ENCODE data around the gene CAD. TPM values are rescaled to one million over a fixed set of nuclear protein-coding genes. Genes with fewer than 3 reads are reported as not detected.
A peak's percentile ranks its signal among the peaks of the same experiment; 100 is the strongest.

CAD gene
- total RNA-seq, 4 donors from 2014 or later: 2.7 to 10.2 (median 7.1) TPM

GRCh38 chr2:27256855-27257454 lies 39.8 kb downstream of the CAD start:
- Histone ChIP-seq H3K27me3 (peaks cover 24 to 38% (median 32%) of the 10 kb centered on the region in 3 donors), H3K4me1 (peaks cover 0 to 2% of the 10 kb centered on the region in 2 donors), H3K27ac (no peak overlapping the region), H3K4me3 (no peak overlapping the region), H3K9me3 (no peaks in the 10 kb centered on the region), H3K36me3 (no peaks in the 10 kb centered on the region)
- ATAC-seq: no peak
- intact Hi-C loops (cut with DNase I; ENCODE audit: low total_unique reads): no loop called here
- TF ChIP-seq CTCF (IDR thresholded peaks at IDR 0.05 in 4 of 5, conservative IDR thresholded peaks at IDR 0.05 in 1 of 5): no peak
- TF ChIP-seq POLR2A (IDR thresholded peaks at IDR 0.05): no peak
- no peak for DNase-seq
- in situ Hi-C loops (cut with MboI; ENCODE audit: low sequenced_read_pairs in 4 of 4): no loop called here

- TF ChIP-seq CTCF (IDR thresholded peaks at IDR 0.05 in 4 of 5, conservative IDR thresholded peaks at IDR 0.05 in 1 of 5) (no peak), POLR2A (IDR thresholded peaks at IDR 0.05) (no peak)
- H3K27me3 ChIP-seq: peaks cover 35 to 47% (median 43%) of the 10 kb centered on the region in 3 donors
Measured at GRCh38 chr2:27258051-27258450, 40.9 kb downstream of the CAD start.

GRCh38 chr2:27261241-27261925 lies 44.2 kb downstream of the CAD start:
- intact Hi-C loops (cut with DNase I; ENCODE audit: low total_unique reads): no loop called here
- TF ChIP-seq POLR2A (IDR thresholded peaks at IDR 0.05): no peak
- TF ChIP-seq CTCF (IDR thresholded peaks at IDR 0.05 in 4 of 5, conservative IDR thresholded peaks at IDR 0.05 in 1 of 5): no peak
- ATAC-seq (no peak), DNase-seq (no peak)
- H3K27me3 ChIP-seq: peaks cover 68 to 80% (median 71%) of the 10 kb centered on the region in 3 donors
- H3K36me3 ChIP-seq: no peaks in the 10 kb centered on the region
- H3K4me1 ChIP-seq: peaks cover 25 to 26% of the 10 kb centered on the region in 2 donors
- H3K27ac ChIP-seq: no peak overlapping the region
- H3K4me3 ChIP-seq: no peak overlapping the region
- in situ Hi-C loops (cut with MboI; ENCODE audit: low sequenced_read_pairs in 4 of 4): no loop called here
- no peaks in the 10 kb centered on the region for H3K9me3 ChIP-seq

More at GRCh38 chr2:27258051-27258450, 40.9 kb downstream of the CAD start:
- Histone ChIP-seq H3K9me3 (no peaks in the 10 kb centered on the region), H3K4me3 (no peak overlapping the region), H3K27ac (no peak overlapping the region), H3K36me3 (no peaks in the 10 kb centered on the region), H3K4me1 (peaks cover 7 to 9% of the 10 kb centered on the region in 2 donors)
- in situ Hi-C loops (cut with MboI; ENCODE audit: low sequenced_read_pairs in 4 of 4) (no loop called here), intact Hi-C loops (cut with DNase I; ENCODE audit: low total_unique reads) (no loop called here)
- no peak for DNase-seq
- no peak for ATAC-seq

GRCh38 chr2:27261926-27262298 lies 44.7 kb downstream of the CAD start:
- intact Hi-C loops (cut with DNase I; ENCODE audit: low total_unique reads) (no loop called here), in situ Hi-C loops (cut with MboI; ENCODE audit: low sequenced_read_pairs in 4 of 4) (no loop called here)
- Histone ChIP-seq H3K36me3 (no peaks in the 10 kb centered on the region), H3K4me3 (peak overlapping the region in 3 of 4 donors; percentile 51 to 78 (median 63)), H3K9me3 (no peaks in the 10 kb centered on the region), H3K27me3 (peaks cover 71 to 82% (median 71%) of the 10 kb centered on the region in 3 donors), H3K27ac (no peak overlapping the region), H3K4me1 (peaks cover 25 to 26% of the 10 kb centered on the region in 2 donors)
- TF ChIP-seq POLR2A (IDR thresholded peaks at IDR 0.05) (no peak), CTCF (IDR thresholded peaks at IDR 0.05 in 4 of 5, conservative IDR thresholded peaks at IDR 0.05 in 1 of 5) (no peak)
- DNase-seq (no peak), ATAC-seq (no peak)
